ENCODE measurements around the gene TRMT1.
"Not testable (repeated sequence)": the region's sequence is repeated elsewhere in the genome, so short reads cannot be mapped to it uniquely, and the experiment has no call there.

The TRMT1 gene

DNA sequence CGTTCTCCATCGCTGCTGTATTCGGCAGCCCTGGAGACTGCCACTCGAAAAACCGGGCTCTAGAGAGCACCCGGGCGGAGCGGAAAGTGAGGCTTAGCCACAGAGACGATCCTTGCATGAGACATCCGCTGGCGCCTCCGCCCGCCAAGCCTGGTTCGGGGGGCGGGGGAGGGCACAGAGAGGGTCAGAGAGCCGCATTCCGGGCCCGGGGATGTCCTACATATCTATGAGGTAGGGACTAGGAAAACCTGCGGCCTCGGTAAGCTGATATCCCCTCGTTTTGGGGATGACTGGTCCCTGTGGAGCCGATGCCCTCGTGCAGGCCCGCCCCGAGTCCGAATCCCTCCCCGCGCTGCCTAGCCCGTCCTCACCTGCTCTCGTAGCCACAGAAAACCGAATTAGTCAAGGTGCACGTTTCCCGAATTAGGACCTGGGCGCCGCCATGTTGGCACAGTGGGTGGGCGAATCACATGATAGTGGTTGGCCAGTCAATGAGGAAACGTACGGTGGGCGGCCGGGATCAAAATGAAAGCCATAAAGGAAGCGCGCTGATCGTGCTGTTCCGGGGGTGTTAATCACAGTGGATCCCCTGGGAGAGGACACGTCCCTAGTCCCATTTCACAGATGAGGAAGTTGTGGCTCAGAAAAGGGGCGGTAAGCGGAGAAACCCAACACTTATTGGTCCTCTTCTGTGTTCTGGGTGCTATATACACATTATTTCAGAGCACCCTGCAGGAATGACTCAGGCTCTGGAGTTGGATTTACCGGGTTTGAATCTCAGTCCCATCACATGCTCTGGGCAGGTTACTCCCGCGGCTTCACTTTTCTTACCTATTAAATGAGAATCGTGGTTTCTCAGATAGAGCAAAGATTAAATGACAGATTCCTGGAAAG, at the start of gene TRMT1:
Gene TRMT1 (minus strand): TSS at position 459 of the 894 bp plus-strand sequence. CDS start 341 bp downstream, at position 118.
- DNase-seq, result peak in 54 of 56 donors; percentile 67 to 95 (median 86)

DNA sequence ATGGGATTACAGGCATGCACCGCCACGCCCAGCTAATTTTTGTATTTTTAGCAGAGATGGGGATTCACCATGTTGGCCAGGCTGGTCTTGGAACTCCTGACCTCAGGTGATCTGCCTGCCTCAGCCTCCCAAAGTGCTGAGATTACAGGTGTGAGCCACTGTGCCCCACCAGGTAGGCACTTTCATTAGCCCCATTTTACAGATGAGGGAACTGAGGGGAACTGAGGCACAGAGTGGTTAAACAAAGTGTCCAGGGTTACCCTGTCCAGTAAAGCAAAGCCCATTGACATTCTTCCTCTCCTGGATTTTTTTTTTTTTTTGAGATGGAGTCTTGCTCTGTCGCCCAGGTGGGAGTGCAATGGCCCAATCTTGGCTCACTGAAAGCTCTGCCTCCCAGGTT, 49.6 kb upstream of the TRMT1 start:
- not testable (repeated sequence) for DNase-seq

DNA sequence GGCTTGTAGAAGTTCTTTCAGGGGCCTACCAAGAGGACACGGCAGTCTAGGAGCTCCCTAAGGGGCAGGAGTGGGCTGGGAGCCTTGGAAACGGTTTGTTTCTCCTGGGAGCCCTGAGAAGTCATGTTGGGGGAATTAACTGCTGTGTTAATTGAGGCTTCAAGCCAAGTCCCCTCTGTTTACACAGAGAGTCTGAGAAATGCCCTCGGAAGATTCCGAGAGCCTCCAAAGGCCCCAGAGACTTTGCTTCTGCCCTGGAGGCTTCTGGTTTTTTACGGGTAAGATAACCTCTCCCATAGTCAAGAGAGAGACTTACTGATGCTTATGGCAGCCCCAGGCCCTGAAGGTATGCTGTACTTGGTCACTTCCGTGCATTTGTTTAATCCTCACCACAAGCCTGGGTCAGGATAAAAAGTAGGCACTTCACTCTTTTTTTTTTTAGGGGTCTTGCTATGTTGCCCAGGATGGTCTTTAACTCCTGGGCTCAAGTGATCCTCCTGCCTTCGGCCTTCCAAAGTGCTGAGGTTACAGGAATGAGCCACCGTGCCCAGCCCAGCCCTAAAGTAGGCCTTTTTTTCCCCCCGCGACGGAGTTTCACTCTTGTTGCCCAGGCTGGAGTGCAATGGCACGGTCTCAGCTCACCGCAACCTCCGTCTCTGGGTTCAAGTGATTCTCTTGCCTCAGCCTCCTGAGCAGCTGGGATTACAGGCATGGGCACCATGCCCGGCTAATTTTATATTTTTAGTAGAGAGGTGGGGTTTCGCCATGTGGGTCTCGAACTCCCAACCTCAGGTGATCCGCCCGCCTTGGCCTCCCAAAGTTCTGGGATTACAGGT, 48.8 kb upstream of the TRMT1 start:
- peak in 1 of 56 donors; percentile 10 for DNase-seq

DNA sequence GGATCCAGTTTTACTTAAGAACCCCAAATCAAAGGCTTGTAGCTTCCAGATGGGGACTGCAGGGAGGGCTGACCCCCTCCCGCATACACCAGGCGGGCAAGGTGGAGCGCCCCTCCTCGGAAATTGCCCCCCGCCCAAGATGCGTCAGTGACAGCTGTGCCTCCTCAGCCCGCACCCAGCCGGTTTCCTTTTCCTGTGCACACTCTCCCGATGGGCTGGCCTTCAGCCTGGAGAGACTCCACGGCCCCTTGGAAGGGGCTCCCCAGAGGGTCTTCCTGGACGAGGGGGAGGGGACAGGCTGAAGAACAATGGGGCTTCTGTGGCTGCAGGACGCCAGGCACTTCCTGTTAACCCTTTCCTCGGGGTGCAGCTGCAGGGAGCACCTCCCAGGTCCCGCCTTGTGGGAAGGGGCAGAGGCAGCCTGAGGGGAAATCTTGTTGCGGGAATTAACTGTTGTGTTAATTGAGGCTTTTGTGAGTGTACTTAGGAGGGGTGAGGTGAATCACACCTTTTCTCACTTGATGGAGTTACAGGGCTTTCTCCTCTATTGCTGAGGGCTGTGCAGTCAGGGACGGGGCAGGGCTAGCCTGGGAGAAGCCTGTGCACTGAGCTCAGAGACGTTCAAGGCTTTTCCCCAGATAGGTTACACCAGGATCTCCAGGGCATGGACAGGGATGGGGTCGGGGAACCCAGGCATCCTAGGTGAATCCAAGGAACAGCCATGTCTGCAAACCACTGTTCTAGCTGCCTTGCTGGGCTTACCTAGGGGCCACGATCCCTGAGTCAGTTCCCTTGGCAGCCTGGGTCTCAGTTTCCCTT, 48.0 kb upstream of the TRMT1 start:
- peak in 27 of 56 donors; percentile 16 to 57 (median 29) for DNase-seq

DNA sequence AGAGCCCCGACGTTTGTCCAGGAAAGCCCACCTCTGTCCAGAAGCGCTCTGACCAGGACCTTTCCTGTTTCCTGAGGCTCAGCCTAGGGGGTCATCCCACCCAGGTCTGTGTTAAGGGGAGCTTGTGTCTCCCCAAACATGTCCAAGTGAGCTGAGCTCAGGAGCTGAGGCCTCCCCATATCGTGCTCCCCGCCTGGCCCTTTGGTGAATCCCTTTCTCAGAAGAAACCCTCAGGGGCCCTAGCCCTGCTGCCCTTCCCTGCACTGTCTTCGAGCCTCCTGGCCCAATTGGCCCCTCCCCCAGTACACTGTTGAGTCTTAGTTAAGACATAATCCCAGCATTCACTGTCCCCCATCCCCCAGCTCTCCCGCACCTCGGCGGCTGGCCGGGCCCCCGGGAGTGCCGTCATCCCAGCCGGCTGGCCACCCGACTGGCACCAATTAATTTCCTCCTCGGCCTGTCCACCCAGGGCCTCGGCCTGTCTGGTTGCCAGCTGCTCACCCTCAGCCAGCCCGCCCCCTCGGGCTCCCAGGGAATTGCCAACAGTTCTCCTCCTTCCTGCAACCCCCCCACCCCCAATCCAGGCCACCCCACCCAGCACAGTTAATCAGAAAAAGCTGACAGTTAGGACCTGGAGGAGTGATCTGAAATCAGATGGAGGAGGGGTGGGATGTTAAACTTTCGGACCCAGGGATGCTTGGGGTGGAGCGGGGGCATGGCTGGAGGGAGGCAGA, 47.2 kb upstream of the TRMT1 start:
- DNase-seq, result peak in 44 of 56 donors; percentile 16 to 80 (median 48)

DNA sequence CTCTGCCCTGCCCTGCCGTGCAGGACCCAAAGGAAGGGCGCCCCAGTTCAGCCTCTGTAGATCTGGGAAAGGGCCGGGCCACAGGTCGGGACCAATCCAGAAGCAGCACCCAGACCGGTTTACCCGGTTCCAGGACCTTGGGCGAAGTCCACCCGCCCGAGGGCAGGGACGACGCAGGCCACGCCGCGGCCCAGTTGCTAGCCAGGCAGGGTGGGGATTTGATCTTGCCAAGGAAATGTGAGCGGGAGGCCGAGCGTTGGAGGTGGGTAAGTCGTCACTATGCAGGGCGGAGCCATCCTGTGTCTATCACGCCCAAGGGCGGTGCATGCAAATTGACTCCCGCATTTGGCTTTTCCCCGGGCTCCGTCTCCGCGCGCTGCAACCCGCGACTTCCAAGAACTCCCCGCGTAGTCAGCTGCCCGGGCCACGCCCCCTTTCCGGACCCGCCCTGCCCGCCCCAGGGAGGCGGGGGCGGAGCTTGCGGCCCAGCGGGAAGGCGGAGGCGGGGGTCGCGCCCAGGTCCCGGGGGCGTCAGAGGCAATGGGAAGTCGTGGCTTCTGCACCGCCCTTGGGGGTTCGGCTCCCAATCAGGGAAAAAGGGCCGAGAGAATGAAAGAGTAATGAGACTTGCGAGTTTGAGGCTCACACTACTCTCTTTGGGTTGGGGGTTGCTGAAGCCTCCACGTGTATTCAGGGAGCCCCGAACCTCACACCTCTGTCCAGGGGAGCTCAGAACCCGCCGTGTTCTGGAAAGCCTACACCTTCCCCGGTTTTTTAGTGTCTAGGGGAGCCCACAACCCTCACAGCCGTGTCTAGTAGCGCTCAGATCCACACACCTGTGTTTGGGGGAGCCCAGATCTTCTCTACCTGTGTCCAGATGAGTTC, 46.4 kb upstream of the TRMT1 start:
- peak in 54 of 56 donors; percentile 41 to 97 (median 84) for DNase-seq

DNA sequence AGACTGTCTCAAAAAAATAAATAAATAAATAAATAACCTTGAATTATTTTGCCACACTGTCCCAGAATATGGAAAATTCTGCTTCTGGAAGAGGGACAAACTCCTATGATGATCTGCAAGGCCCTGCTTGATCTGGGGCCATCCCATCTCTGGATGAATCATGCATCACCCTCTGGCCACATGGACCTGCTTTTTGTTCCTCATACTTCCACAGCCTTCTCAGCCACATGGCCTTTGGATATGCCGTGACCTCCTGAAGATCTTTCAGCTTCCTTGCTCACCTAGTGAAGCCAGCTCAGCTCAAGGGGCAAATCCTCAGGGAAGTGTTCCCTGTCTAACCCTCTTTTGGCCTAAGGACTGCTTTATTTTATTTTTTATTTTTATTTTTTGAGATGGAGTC, 44.0 kb upstream of the TRMT1 start:
- no peak for DNase-seq

DNA sequence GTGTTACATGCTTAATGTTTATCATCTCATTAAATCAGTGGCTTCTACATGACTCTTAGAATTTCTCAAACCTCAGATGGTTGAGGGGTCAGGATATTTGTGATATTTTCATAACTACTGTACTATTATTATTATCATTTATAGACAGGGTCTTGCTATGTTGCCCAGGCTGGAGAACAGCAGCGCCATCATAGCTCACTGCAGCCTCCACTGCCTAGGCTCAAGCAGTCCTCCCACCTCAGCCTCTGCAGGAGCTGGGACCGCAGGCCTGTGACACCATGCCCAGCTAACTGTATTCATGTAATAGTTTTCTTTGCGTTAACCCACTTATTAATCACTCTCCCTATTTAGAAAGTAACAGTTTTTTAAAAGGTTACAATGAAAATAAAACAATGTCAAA, 43.2 kb upstream of the TRMT1 start:
- DNase-seq, result no peak

DNA sequence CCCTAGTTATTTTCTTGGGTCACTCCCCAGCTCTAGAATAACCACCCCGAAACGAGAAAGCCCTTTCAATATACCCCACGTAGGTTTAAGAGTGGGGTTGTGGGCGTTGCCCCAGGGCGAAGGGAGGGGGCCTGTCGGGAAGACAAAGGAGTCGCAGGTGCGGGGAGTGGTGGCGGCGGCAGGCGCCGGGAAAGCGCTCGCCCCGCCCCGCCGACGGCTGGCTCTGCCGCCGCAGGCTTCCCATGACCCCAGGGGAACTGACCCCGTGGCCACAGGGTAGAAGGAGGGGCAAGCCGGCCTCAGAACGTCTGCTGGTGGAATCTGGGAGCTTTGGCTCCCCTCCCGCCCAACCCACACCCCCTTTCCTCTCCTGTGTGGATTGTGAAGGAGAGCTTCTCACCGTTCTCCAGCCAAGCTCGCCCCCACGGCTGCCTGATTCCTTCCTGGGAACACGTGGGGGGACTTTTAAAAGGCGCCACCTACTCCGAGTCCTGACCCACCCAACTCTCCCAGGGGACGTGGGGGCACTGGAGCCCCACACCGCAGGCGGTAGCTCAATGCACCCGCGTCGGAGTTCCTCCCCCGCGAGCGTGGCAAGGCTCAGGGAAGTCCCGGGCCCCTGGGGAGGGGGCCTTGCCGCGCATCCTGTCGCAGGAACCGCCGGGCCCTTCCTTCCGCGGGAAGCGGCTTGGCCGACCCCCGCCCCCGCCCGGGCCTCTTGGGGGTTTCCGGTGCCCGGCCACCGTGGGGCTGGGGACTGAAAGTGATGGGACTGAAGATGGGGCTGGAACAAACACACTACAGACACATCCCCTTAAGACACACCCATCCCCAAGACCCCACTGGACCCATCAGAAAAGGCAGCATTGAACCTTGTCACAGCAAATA, 39.2 kb upstream of the TRMT1 start:
- DNase-seq, result peak in 24 of 56 donors; percentile 9 to 60 (median 32)

DNA sequence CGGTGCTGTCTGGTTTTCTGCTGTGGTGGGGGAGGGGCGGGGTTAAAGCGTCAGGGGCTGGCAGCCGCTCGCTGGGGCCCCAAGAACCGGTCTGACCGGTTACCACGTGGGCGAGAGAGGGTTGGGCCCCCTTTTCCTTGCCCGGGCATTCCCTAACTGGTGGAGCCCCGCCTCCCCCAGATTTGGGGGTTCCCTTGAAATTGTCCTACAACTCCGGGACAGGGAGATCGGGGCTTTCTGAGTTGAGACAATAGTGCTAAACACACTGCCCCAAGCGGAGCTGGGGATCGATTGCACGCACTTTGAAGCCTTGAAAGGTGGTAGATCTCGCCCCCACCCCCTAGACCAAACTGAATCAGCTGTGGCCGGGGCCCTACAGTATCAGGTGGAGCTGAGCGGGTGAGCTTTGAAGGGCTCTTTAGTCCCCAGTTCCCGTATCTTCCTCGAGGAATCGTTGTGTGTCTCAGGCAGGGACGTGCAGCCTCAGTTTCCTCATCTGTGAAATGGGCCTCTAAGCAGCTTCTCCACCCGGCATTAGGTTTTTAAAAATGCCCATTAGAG, 38.5 kb upstream of the TRMT1 start:
- peak in 17 of 56 donors; percentile 7 to 60 (median 34) for DNase-seq

DNA sequence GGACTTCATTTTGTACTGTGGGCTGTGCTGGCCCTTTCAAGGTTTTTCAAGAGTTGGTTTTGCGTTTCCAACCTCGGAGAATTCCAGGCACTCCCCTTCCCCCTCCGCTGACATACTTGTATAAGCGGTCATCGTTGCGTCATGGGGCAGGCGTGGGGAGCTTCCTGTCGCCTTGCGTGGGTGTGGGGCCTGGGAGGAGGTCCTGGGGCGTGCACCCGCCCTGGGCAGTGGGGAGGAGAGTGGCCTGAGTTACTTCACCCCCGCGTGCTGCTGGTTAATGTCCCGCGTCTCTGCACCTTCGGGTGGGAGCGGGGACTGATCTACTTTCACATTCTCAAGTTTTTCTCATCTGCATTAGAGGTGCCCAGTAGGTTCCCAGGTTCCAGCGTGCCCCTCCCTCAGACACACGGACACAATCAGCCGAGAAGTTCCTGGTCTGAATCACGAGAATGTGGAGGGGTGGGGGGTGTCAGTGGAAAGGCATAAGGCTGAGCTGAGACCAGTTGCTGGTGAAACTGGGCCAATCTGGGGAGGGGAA, 37.8 kb upstream of the TRMT1 start:
- peak in 29 of 56 donors; percentile 5 to 68 (median 32) for DNase-seq

DNA sequence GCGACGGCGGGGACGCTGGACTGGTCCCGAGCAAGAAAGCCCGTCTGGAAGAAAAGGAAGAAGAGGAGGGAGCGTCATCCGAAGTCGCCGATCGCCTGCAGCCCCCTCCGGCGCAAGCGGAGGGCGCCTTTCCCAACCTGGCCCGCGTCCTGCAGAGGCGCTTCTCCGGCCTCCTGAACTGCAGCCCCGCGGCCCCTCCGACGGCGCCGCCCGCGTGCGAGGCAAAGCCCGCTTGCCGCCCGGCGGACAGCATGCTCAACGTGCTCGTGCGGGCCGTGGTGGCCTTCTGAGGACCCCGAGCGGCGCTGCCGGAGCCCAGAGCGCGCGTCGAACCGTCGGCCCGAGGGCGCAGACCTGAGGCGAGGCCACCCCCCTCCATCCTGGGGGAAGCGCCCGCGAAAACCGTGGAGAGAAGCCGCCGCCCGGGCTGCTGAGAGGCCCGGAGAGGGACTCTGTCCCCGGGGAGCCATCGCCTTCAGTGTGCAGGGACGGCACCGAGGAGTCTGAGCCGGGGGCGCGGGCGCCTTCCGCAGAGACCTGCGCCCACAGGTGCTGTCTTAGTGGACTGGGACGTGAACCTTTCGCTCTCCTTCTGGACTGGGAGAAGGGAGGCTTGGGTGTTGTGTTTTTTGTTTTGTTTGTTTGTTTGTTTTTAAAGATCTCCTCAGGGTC, 37.2 kb upstream of the TRMT1 start:
- DNase-seq, result peak in 3 of 56 donors; percentile 32 to 42 (median 38)

DNA sequence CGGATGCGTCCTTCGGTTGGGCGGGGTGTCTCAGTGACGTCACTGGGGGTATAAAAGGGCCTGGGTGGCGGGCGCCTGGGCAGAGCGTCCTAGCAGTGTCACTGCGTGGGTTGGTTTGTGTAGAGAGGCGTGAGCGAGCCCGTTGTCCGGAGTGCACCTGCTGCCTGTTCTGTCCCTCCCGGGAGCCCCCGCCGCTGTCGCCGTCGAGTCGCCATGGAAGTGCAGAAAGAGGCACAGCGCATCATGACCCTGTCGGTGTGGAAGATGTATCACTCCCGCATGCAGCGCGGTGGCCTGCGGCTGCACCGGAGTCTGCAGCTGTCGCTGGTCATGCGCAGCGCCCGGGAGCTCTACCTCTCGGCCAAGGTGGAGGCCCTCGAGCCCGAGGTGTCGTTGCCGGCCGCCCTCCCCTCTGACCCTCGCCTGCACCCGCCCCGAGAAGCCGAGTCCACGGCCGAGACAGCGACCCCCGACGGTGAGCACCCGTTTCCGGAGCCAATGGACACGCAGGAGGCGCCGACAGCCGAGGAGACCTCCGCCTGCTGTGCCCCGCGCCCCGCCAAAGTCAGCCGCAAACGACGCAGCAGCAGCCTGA, 36.5 kb upstream of the TRMT1 start:
- peak in 55 of 56 donors; percentile 66 to 97 (median 90) for DNase-seq

DNA sequence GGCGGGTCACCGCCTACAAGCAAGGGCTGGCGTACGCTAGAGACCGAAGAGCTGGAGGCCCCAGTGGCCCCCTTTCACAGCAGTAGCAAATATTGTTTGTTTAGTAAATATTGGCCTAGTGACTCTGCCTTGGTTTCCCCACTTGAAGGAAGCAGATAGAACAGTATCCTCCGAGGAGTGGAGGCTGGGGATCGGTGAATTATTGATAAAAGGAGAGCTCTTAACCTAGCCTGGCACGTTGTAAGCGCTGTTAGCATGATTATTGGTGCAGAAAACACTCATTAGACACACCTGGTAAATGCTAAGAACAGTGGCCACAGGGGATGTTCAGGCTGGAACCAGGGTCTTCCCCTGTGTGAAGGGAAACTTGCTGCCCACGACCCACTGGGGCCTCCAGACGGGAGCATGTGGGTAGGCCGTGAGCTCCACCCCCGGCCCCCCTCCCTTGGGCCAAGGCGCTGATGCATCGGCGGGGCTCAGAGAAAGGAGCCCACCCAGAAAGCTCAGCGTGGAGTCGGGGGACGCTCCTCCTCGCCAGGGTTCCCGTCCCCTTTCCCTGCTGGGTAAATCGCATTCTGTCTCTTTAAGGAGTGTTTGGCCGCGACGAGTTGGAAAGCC, 35.9 kb upstream of the TRMT1 start:
- DNase-seq, result peak in 1 of 56 donors; percentile 71

DNA sequence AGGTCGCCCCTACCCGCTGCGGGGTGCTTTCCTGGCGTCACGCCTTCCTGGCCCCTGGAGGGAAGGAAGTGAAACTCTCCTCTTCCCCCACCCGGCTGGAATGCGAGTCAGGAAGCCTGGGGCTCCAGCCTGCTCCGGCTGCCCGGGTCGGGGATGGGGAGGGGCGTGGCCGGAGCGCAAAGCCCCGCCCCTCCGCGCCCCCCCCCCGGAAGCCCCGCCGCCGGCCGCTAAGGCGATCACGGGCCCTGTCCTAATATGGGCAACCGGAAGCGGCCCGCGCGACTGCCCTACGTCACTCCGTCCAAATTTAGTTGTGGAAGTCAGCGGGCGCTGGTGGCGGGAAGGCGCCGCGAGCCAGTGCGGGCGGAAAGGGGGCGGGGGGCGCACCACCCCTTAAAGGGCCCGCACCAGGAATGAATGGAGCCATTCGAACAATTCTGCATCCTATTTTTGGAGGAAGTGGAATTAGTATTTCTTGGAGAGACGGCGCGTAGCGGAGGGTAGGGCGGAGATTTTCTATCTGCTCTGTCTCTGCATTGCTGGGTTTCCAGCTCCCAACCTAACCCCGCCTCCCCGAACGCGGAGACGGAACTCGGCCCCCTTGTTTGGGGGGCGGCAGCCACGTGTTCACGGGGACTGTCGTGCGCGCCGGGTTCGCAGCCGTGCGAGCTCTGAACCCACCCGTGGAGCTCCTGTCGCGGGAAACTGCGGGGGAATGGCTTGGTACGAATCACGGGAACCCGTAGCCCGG, 35.2 kb upstream of the TRMT1 start:
- DNase-seq, result peak; percentile 61 to 99 (median 95)
